Cerebellar cortex (tissue), 1 donor: ENCODE results near the gene ZMYND15.
A peak's percentile ranks its signal among the peaks of the same experiment; 100 is the strongest.

Experiments used
- DNase-seq: peaks from one replicate; pipeline ENCODE4 v3.0.0-alpha.2; 2015; ENCODE audit warnings: low spot score

The ZMYND15 gene

GRCh38 chr17:4743898-4744297, 4.3 kb downstream of the ZMYND15 start:
- DNase-seq = no peak

DNA sequence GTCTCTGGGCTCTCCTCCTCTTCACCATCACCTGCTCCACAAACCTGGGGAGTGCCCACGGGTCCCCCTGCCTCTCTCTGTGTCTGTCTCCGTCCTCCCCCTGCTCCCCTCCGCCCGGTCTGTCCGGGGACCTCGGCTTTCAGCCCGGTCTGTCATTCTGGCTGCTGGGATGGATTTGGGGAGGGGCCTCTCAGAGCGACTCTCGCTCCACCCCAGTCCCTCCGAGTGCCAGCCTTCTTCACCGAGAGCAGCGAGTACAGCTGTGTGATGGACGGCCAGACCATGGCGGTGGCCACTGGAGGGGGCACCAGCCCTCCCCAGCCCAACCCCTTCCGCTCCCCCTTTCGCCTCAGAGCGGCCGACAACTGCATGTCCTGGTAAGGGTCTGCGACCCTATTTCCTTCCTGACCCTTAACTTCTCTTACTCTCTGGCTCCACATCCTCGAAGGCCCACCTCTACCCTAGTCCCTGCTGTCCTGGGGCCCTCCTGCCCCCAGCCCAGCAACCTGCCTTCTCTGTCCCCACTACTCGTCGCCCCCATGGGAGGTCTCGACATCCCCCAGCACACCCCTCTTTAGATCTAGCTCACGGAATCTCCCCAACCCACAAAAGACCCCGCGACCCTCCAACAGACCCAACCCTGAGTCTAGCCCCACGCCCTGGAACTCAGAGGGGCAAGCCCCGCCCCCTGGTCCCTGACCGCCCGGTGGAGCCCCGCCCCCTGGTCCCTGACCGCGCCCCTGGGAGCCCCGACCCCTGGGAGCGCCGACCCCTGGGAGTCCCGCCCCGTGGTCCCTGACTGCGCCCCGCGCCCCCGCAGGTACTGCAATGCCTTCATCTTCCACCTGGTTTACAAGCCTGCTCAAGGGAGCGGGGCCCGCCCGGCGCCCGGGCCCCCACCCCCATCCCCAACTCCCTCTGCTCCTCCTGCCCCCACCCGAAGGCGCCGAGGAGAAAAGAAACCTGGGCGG, 5.7 kb downstream of the ZMYND15 start:
- DNase-seq = no peak

GRCh38 chr17:4747847-4748246, 8.2 kb downstream of the ZMYND15 start:
- no peak for DNase-seq

DNA sequence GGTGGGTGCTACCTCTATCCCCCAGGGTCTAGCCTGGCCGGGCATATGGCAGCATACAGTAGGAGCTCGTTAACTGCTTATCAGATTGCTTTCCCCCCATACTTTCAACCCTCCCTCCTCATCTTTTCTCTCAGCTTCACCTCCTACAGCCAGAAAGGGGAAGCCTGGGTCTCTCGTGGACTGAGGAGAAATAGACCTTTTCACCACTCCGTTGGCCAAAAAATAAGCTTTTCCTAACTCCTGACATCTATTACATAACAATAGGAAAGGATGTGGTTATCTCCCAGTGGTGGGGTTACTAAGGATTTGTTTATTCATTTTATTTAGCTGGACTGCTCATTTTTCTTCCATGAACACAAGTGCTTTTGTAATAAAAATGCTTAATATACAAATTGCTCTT, 9.1 kb downstream of the ZMYND15 start:
- DNase-seq = no peak

- no peak for DNase-seq
Observed at GRCh38 chr17:4750606-4751005, 11.0 kb downstream of the ZMYND15 start.

DNA sequence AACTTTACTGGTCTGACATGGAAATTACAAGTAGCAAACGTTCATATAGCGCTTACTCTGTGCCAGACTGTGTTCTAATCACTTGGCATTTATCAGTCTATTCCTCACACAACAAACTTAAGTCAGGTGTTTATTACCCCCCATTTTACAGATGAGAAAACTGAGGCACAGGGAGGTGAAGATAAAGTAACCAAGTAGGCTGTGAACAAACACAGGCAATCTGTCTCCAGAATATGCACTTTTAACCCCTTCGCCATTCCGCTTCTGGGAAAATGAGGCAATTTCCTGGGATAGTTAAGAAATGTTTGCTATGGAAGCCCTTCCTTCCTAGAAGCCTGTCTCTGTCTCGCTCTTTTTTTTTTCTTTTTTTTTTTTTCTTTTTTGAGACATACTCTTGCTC, 12.3 kb downstream of the ZMYND15 start:
- no peak for DNase-seq

- DNase-seq = no peak
Observed at GRCh38 chr17:4753392-4753791, 13.8 kb downstream of the ZMYND15 start.

- no peak for DNase-seq
Observed at GRCh38 chr17:4759776-4760236, 20.2 kb downstream of the ZMYND15 start.

DNA sequence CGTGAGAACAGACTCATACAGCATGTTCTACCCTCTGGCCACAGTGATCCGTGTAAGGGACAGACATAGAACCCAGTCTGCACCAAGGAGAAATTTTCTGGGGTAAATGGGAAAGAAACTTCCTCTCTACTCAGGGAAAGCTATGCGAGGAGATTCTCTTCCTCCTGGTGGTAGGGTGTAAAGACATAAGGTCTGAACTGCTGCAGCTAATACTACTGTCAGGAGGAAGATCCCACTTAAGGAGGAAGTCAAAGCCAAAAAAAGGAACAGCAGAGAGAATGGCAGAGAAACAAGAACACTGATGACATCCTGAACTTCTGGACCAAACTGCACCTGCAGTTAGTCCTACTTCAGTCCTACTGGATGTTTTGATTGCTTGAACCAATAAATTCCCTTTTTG, 25.0 kb downstream of the ZMYND15 start:
- no peak for DNase-seq

DNA sequence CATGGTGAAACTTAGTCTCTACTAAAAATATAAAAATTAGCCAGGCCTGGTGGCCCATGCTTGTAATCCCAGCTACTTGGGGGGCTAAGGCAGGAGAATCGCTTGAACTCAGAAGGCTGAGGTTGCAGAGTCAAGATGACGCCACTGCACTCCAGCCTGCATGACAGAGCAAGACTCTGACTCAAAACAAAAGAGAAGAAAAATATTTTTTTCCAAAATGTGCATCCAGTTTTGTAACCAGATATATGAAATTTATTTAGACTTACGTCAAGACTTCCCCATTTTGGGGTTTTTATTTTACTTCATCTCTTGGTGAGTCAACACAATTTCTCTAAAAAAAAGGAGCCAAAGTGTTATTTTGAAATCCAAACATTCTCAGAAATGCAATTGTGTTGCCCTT, 26.6 kb downstream of the ZMYND15 start:
- DNase-seq = no peak

- no peak for DNase-seq
Observed at GRCh38 chr17:4766723-4767122, 27.1 kb downstream of the ZMYND15 start.

DNA sequence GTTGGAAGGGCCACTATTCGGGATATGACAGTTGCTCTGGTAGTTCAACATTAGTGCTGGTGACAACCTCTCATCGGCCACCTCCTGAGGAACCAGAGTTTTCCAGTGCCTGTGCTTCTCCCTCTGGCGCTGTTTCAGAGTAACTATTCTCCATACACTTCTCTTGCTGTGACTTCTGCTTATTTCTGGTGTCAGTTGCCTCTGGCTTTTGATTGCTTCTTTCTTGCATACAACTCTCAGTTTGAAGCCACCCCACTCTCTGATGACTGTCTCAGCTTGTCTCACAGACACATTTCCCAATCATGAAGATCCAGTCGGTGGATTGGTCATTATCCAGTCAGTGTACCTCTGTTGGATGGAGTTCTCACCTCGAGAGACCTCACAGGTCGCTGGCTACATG, 28.7 kb downstream of the ZMYND15 start:
- DNase-seq = no peak

DNA sequence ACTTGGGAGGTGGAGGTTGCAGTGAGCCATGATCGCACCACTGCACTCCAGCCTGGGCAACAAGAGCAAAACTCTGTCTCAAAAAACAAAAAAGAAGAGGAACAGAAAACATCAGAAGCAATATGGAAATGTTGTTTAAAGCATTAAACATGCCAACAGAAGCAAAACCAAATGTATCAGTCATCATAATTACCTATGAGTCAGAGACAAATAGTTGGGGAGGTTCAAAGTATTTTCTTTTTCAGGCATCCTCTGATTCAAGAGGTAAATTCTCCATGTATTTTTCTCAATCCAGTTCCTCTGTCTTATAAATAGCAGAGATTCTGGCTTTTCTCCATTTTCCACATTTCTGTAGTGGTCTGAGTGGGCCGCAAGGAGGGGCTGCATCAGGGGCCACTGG, 30.0 kb downstream of the ZMYND15 start:
- DNase-seq = no peak

DNA sequence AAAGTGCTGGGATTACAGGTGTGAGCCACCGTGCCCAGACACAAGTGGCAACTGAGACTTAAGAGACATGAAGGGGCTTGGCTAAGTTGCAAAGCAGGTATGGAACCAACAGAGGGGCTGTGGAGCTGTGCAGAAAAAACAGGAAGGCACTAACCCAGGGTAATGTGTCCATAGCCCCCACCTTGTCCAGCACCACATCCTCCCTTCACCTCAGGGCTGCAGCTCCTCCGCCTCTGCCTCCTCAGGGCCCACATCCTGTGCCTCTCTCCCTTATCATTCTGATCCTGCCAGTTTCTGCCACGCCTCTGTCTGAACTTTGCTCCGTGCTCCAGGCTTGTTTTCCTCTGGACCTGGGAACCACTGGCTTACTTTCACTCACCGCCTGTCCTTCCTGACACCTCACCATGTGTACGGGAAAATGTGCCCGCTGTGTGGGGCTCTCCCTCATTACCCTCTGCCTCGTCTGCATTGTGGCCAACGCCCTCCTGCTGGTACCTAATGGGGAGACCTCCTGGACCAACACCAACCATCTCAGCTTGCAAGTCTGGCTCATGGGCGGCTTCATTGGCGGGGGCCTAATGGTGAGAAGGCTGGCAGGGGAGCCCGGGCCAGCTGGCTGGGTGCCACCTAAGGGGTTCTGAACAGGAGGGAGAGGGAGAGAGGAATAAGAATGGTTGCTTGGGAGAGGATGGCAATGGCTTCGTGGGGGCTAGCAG, 32.0 kb downstream of the ZMYND15 start, which contains the start of gene TM4SF5:
Gene TM4SF5, plus strand, starts transcription at position 368 of the 716 bp plus-strand sequence. Its CDS starts 37 bp downstream, at position 405.
- no peak for DNase-seq

DNA sequence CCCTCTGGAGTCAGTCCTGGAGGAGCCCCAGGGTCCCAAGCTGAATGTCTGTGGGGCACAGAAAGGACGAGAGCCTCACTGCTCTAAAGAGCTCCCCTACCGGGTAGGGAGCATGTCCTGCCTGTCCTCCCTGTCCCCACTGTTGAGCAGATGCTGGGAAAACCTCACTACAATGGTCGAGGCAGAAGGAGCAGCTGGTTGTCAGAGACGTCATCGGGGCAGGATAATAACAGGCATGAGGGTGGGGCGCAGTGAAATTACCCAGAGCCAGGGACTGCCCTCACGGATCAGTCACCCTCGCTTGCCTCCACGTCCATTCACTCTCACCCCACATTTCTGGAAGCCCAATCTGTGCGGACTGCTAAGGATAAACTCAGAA, 32.6 kb downstream of the ZMYND15 start:
- DNase-seq = no peak

- DNase-seq = no peak
Observed at GRCh38 chr17:4777969-4778760, 38.5 kb downstream of the ZMYND15 start.

DNA sequence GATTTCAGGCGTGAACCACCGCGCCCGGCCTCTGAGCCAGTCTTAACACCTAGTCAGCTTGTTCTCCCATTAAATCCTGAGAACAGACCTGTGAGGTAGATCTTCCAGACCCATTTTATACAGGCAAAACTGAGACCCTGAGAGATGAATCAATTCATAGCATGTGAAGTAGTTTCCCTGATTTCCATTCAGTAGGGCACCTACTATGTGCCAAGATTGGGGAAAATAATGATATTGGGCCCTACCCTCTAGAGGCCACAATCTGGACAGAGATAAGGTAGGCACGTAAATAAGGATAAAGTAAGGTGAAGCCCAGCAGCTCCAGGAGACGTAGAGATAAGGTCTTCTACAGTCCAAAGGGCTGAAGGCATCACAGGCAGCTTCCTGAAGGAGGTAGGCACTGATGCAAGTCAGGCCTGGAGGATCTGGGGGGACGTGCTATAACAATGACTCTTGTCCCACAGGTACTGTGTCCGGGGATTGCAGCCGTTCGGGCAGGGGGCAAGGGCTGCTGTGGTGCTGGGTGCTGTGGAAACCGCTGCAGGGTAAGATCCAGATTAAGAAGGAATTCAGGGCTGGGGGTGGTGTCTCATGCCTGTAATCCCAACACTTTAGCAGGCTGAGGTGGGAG, 40.8 kb downstream of the ZMYND15 start:
- no peak for DNase-seq

DNA sequence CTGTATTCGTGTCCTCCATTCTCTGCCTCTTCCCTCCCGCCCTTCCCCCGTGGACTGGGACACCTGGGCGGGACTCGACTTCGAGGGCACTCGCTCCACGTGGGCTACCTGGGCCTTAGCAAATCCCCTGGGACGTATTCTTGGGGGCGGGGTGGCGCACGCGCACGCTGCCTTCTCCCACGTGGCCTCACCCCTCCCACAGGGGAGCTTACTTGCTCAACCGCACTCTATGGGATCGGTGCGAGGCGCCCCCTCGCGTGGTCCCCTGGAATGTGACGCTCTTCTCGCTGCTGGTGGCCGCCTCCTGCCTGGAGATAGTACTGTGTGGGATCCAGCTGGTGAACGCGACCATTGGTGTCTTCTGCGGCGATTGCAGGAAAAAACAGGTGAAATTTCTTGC, 43.0 kb downstream of the ZMYND15 start:
- DNase-seq = no peak

GRCh38 chr17:4785311-4786105, 45.9 kb downstream of the ZMYND15 start:
- no peak for DNase-seq

DNA sequence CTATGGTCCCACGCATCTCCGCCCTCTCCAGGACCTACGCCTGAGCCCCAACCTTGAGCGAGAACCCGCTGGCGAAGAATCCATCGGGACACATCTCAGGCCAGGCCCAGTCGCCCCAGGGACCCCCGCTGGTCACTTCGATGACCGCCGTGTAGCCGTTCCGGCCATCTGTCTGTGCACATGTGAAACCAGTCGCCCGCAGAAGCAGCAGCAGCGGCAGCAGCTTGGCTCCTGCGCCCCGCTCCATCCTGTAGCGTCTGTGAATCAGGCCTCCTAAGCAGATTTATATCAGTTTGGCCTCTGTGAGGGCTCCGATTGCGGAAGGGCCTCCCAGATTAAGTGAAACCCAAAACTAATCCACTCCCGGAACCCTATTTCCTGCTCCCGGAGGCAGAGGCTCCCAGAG, 46.5 kb downstream of the ZMYND15 start, which contains the start of gene VMO1:
Gene VMO1, minus strand, starts transcription at position 259 of the 406 bp plus-strand sequence. Its CDS starts 12 bp downstream, at position 247.
- DNase-seq = no peak

GRCh38 chr17:4786516-4786915, 46.9 kb downstream of the ZMYND15 start:
- peak; percentile 50 for DNase-seq
